ENCODE results near the gene ANKRD55. TPM values are rescaled to one million over a fixed set of nuclear protein-coding genes. Genes with fewer than 3 reads are reported as not detected.

The ANKRD55 gene
- total and polyA plus RNA-seq, 10 donors, result 0.42 to 9.0 (median 2.3) TPM

- peak overlapping the region in 7 of 8 donors; percentile 18 to 68 (median 54) for H3K27ac ChIP-seq
- no peak for DNase-seq
- H3K36me3 ChIP-seq, result no peaks in the 10 kb centered on the region
- H3K4me1 ChIP-seq, result peaks cover 6 to 79% (median 38%) of the 10 kb centered on the region in 6 donors
- H3K27me3 ChIP-seq (replicated peaks in 1 of 7), result no peaks in the 10 kb centered on the region
- WGBS, 5 donors, result 10 to 24% (median 12%) methylated on average over 1 of the region's 1 CpG
- TF ChIP-seq POLR2A (IDR thresholded peaks at IDR 0.05) (no peak), POLR2AphosphoS5 (IDR thresholded peaks at IDR 0.05) (no peak)
- TF ChIP-seq, protein P1, sequence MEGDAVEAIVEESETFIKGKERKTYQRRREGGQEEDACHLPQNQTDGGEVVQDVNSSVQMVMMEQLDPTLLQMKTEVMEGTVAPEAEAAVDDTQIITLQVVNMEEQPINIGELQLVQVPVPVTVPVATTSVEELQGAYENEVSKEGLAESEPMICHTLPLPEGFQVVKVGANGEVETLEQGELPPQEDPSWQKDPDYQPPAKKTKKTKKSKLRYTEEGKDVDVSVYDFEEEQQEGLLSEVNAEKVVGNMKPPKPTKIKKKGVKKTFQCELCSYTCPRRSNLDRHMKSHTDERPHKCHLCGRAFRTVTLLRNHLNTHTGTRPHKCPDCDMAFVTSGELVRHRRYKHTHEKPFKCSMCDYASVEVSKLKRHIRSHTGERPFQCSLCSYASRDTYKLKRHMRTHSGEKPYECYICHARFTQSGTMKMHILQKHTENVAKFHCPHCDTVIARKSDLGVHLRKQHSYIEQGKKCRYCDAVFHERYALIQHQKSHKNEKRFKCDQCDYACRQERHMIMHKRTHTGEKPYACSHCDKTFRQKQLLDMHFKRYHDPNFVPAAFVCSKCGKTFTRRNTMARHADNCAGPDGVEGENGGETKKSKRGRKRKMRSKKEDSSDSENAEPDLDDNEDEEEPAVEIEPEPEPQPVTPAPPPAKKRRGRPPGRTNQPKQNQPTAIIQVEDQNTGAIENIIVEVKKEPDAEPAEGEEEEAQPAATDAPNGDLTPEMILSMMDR (IDR thresholded peaks at IDR 0.05 in 8 of 11, conservative IDR thresholded peaks at IDR 0.05 in 3 of 11), result no peak
- intact Hi-C loops (cut with DNase I; ENCODE audit: low total_unique reads), result no loop called here
- H3K4me3 ChIP-seq, result no peak overlapping the region
- H3K9me3 ChIP-seq, result no peaks in the 10 kb centered on the region
Observed at GRCh38 chr5:56172241-56172640, 60.9 kb downstream of the ANKRD55 start.

DNA sequence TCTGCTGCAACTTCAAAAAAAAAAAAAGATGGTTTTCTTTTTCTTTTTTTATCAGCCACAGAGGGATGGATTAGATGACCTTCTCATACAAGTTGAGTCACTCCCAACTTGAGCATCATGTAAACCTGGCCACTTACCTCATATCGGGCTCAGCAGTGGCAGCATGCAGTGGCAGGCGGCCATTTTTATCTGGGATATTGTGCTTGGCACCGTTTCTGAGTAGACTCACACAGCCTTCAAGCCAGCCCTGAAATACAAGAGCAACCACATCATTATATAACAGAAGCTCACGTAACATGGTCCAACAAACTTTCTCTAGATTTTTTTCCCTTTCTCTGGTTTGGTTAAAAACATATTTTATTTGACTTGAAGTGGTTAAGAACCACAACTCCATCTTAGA, 62.6 kb downstream of the ANKRD55 start:
- no peak for DNase-seq
- TF ChIP-seq, protein P1 (IDR thresholded peaks at IDR 0.05 in 8 of 11, conservative IDR thresholded peaks at IDR 0.05 in 3 of 11), result no peak
- no peak for TF ChIP-seq POLR2A (IDR thresholded peaks at IDR 0.05)
- TF ChIP-seq POLR2AphosphoS5 (IDR thresholded peaks at IDR 0.05), result no peak
- Histone ChIP-seq H3K4me1 (peaks cover 3 to 77% (median 29%) of the 10 kb centered on the region in 6 donors), H3K9me3 (no peaks in the 10 kb centered on the region), H3K4me3 (no peak overlapping the region), H3K27ac (no peak overlapping the region), H3K27me3 (replicated peaks in 1 of 7) (no peaks in the 10 kb centered on the region), H3K36me3 (no peaks in the 10 kb centered on the region)
- intact Hi-C loops (cut with DNase I; ENCODE audit: low total_unique reads), result no loop called here
- 92 to 95% (median 93%) methylated on average over 4 of the region's 4 CpGs for WGBS, 5 donors

DNA sequence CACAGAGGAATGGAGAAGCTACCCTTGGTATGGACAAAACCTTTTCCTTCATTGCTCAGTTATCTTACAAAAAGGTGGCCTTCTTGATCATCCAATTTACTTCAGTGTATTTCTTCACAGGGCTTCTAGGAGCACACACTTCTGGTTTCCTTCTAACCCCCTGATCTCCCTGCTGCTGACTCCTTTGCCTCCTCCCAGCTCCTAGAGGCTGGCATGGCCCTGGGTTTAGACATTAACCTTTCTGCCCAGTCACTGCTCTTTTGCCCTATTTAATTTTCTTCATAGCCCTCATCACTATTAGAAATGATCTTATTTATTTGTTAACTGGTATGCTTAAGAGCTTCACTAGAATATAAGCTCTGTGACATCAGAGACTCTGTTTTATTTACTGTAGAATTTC, 63.2 kb downstream of the ANKRD55 start:
- TF ChIP-seq POLR2AphosphoS5 (IDR thresholded peaks at IDR 0.05) (no peak), POLR2A (IDR thresholded peaks at IDR 0.05) (no peak)
- TF ChIP-seq, protein P1 (IDR thresholded peaks at IDR 0.05 in 8 of 11, conservative IDR thresholded peaks at IDR 0.05 in 3 of 11), result no peak
- Histone ChIP-seq H3K9me3 (no peaks in the 10 kb centered on the region), H3K27me3 (replicated peaks in 1 of 7) (no peaks in the 10 kb centered on the region), H3K4me1 (peaks cover 0 to 77% (median 26%) of the 10 kb centered on the region in 6 donors), H3K4me3 (no peak overlapping the region), H3K36me3 (no peaks in the 10 kb centered on the region), H3K27ac (no peak overlapping the region)
- DNase-seq, result no peak
- intact Hi-C loops (cut with DNase I; ENCODE audit: low total_unique reads), result no loop called here

GRCh38 chr5:56169281-56169680, 63.8 kb downstream of the ANKRD55 start:
- intact Hi-C loops (cut with DNase I; ENCODE audit: low total_unique reads), result no loop called here
- H3K4me1 ChIP-seq, result peaks cover 0 to 80% (median 28%) of the 10 kb centered on the region in 6 donors
- WGBS, 5 donors, result 77 to 89% (median 84%) methylated on average over 2 of the region's 2 CpGs
- no peaks in the 10 kb centered on the region for H3K9me3 ChIP-seq
- no peak overlapping the region for H3K27ac ChIP-seq
- no peaks in the 10 kb centered on the region for H3K36me3 ChIP-seq
- DNase-seq, result no peak
- TF ChIP-seq POLR2A (IDR thresholded peaks at IDR 0.05), result no peak
- no peaks in the 10 kb centered on the region for H3K27me3 ChIP-seq (replicated peaks in 1 of 7)
- no peak overlapping the region for H3K4me3 ChIP-seq

- Histone ChIP-seq H3K27me3 (replicated peaks in 1 of 7) (no peaks in the 10 kb centered on the region), H3K27ac (peak overlapping the region in 3 of 8 donors; percentile 2 to 36 (median 14)), H3K4me3 (peak overlapping the region in 1 of 8 donors; percentile 33), H3K36me3 (no peaks in the 10 kb centered on the region), H3K4me1 (peaks cover 0 to 71% (median 28%) of the 10 kb centered on the region in 6 donors), H3K9me3 (no peaks in the 10 kb centered on the region)
- intact Hi-C loops (cut with DNase I; ENCODE audit: low total_unique reads), result no loop called here
- no peak for DNase-seq
- TF ChIP-seq, protein P1 (IDR thresholded peaks at IDR 0.05 in 8 of 11, conservative IDR thresholded peaks at IDR 0.05 in 3 of 11), result no peak
- TF ChIP-seq POLR2AphosphoS5 (IDR thresholded peaks at IDR 0.05), result no peak
- no peak for TF ChIP-seq POLR2A (IDR thresholded peaks at IDR 0.05)
- 78 to 92% (median 82%) methylated on average over 8 of the region's 8 CpGs for WGBS, 5 donors
Observed at GRCh38 chr5:56168066-56168478, 65.1 kb downstream of the ANKRD55 start.
